ENCODE results near the gene PALB2. TPM values are rescaled to one million over a fixed set of nuclear protein-coding genes. Genes with fewer than 3 reads are reported as not detected.

Gene PALB2
- total and polyA plus RNA-seq, 9 of the 15 experiments (the other 6 are each of a cell fraction or from before 2014, with no cell fraction given): 7.0 to 25.8 (median 15.2) TPM

- no peak for TF ChIP-seq ARID1B (IDR thresholded peaks at IDR 0.05)
- TF ChIP-seq ZNF143 (CRISPR knock-in tag; IDR thresholded peaks at IDR 0.05): peak; percentile 85
- no peak for TF ChIP-seq BRCA1 (IDR thresholded peaks at IDR 0.05)
- 0 out of 2 replicates have a peak, but pooled peaks have one; percentile 54 for TF ChIP-seq BRCA1 (CRISPR knock-in tag; IDR thresholded peaks at IDR 0.05)
- TF ChIP-seq ELF2 (CRISPR knock-in tag; IDR thresholded peaks at IDR 0.05): no peak
- peak in 1 of 2 experiments; percentile 71; a peak in 1 of 4 replicates for TF ChIP-seq FOXK2 (conservative IDR thresholded peaks at IDR 0.05 in 1 of 2, IDR thresholded peaks at IDR 0.05 in 1 of 2; ENCODE audit: low read depth in 2 of 2)
- no peak for TF ChIP-seq E2F5 (CRISPR knock-in tag; IDR thresholded peaks at IDR 0.05)
- TF ChIP-seq POLR2G (IDR thresholded peaks at IDR 0.05; ENCODE audit: low read depth, low read length): peak; percentile 97
- TF ChIP-seq PREB (CRISPR knock-in tag; IDR thresholded peaks at IDR 0.05): no peak
- TF ChIP-seq ZFPM2 (CRISPR knock-in tag; IDR thresholded peaks at IDR 0.05): no peak
- TF ChIP-seq TFAP4 (CRISPR knock-in tag; IDR thresholded peaks at IDR 0.05; ENCODE audit: borderline replicate concordance): peak; percentile 90
- TF ChIP-seq DIDO1 (tag; IDR thresholded peaks at IDR 0.05; ENCODE audit: low read depth): 0 out of 2 replicates have a peak, but pooled peaks have one; percentile 14
- TF ChIP-seq MBD2 (IDR thresholded peaks at IDR 0.05; ENCODE audit: borderline replicate concordance, low read depth): peak; percentile 63
- no peak; the same call in 1 of the 2 replicates for TF ChIP-seq MTA3 (IDR thresholded peaks at IDR 0.05; ENCODE audit: borderline replicate concordance)
- peak; percentile 26; the same call in 1 of the 2 replicates for TF ChIP-seq CREM (IDR thresholded peaks at IDR 0.05; ENCODE audit: low read depth)
- TF ChIP-seq CAMTA2 (CRISPR knock-in tag; conservative IDR thresholded peaks at IDR 0.05): no peak
- TF ChIP-seq ATF3 (IDR thresholded peaks at IDR 0.05): no peak
- peak; percentile 84 for TF ChIP-seq ATF3 (CRISPR knock-in tag; conservative IDR thresholded peaks at IDR 0.05)
- TF ChIP-seq, protein P1, sequence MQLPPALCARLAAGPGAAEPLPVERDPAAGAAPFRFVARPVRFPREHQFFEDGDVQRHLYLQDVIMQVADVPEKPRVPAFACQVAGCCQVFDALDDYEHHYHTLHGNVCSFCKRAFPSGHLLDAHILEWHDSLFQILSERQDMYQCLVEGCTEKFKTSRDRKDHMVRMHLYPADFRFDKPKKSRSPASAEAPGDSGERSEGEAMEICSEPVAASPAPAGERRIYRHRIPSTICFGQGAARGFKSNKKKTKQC (CRISPR knock-in tag; IDR thresholded peaks at IDR 0.05): peak; percentile 63; the same call in 1 of the 2 replicates
- no peak for TF ChIP-seq CLOCK (CRISPR knock-in tag; IDR thresholded peaks at IDR 0.05; ENCODE audit: borderline replicate concordance)
- no peak for TF ChIP-seq SMARCE1 (IDR thresholded peaks at IDR 0.05)
- no peak for TF ChIP-seq MCM7 (IDR thresholded peaks at IDR 0.05)
Observed at GRCh38 chr16:23678430-23679273, 37.5 kb upstream of the PALB2 start, which contains the start of gene PLK1 (continued).

All from K562 (cell line).